Measurements from ENCODE around the gene MAGI2.

MAGI2 gene

DNA sequence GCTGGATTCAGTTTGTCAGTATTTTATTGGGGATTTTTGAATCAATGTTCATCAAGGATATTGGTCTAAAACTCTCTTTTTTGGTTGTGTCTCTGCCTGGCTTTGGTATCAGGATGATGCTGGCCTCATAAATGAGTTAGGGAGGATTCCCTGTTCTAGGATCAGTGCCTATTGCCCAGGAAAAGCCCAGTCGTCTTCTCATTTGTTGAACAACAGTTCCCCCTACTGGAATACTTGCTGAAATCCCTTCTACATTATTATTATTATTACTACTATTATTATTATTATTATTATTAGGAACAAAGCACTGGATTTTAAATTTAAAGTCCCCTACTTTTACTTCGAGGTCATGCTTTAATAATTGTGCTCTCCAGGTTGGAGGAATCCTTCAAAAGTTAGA is 528.9 kb downstream of the MAGI2 start:
- DNase-seq (ENCODE audit: low read depth in 2 of 2) = no peak

DNA sequence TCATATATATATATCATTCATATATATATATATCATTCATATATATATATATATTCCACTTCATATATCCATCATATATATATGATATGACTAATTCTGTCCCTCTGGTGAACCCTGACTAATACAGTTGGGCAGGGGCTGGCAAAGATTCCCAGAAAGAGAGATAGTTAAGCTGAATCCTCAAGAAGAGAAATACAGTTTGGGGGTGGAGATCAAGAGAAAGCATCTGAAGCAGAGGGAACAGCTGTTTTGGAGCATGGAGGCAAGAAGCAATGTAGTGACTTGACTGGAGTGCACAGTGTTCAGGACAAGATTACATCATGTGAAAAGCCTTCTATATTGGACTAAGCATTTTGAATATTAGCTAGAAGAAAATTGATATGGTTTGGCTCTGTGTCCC is 540.7 kb downstream of the MAGI2 start:
- no peak for DNase-seq (ENCODE audit: low read depth in 2 of 2)

DNA sequence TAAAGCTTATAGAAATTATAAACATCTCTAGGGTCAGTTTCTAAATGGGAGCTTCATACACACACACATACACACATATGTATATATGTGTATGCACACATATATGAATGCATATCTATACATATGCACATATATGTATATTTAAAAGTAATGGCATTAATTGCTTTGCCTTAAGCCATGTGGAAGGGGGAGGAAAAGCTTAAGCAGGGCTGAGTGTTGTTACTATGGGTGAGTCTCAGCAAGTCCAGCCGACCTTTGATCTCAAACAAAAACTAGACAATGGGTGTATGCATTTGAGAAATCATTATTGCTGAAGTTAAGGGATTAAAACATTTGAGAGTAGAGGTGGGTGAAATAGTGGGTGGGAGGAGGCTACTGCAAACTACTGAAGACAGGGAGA is 546.7 kb downstream of the MAGI2 start:
- DNase-seq (ENCODE audit: low read depth in 2 of 2) = no peak

DNA sequence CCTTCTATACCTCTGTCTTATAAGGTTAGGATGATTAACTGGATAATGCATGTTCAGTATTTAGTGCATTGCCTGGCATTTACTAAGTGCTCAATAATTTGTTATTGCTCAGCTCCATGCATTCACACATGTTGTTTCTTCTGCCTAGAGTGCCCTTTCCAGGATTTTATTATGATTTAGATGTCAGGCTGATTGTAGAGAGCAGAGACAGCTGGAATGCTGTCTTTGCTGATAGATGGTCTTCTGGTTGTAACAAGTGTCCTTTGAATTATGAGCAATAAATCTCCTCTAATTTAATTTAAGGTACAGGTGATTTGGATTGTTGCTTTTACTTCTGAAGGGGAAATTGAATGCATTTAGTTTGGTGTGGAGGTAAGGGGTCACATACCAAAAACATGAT is 548.0 kb downstream of the MAGI2 start:
- DNase-seq (ENCODE audit: low read depth in 2 of 2) = no peak

DNA sequence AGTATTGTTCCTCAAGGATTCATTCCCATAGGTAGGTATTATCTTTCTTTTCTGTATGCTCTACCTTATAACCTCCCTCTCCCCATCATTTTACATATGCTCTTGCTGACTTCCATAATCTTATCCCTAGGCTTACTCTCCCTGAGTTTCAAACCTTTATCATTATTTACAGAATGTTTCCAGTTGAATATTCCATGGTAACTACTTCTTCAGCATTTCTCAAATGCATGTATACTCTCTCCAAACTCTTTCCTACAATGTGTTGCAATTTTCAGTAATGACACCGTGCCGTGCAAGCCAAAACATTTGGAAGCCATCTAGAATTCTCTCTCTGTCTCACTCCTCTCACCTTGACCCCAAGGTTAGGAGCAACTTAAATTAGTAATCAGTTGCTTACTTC is 548.5 kb downstream of the MAGI2 start:
- DNase-seq (ENCODE audit: low read depth in 2 of 2) = no peak

DNA sequence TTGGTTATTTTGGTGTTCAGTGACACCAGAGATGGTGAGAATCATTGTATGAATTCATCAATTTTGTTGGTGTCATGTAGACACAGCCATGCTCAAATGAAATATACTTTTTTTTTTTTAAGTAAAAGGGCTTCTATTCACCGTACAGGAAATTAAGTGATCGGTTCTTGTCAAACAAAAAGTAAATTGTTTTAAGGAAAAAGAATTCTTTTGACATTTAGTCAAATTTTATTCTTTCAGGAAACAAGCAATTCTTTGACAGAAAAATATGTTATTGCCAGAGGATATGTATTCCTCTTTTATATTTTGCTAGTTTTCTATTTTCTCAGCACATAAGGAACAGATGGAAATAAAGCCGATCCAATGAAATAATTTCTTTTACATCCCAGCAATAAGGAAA is 551.9 kb downstream of the MAGI2 start:
- no peak for DNase-seq (ENCODE audit: low read depth in 2 of 2)

DNA sequence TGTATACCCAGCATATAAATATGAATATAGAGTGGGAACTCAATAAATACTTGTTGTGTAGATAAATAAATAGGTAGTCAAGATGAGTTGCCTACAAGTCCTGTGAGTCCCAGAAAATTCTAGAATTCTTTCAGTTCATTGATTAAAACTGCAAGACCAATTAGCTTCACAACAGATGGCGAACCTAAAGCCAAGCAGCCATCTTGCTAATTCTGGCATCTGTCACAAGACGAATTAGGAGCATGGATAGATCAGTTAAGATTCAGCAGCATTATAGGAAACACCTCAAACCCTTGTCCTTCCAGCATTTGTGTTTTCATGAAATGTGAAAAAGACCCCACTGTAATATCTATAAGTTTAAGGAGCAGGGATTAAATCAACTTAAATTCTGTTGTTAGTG is 552.7 kb downstream of the MAGI2 start:
- no peak for DNase-seq (ENCODE audit: low read depth in 2 of 2)

DNA sequence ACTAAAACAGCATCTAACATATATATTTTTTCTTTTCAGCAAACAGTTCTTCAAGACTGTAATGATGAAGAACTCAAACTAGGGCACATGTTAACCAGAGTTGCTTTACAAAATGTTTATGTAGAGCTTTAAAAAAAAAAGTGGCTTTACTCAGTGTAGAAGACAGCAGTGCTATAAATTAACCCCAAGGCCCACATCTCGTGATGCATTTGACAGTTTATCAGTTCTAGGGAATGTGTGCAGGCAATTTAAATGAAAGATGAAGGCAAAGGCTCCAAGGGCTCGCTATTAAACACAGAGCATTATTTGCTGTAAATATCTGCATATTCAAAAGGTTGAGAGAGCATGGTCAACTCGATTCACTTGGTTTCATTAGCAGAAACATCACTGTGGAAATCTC is 558.1 kb downstream of the MAGI2 start:
- no peak for DNase-seq (ENCODE audit: low read depth in 2 of 2)

DNA sequence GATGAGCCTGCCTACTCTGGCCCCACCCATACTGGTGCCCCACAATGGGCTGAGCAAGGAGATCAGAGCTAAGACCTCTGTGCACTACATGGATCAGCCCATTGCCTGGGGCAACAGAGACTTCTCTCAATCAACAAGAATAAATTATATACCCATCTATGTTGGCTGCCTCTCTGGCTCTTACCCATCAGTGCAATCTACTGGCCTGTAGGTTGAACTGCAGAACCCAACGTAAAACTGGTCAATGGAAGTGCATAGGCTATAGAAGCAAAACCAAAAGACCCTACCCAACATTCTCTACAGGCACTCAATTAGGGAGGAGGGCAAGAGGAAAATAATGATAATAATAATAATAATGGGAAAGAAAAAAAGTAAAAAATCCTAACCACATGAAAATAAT is 574.3 kb downstream of the MAGI2 start:
- no peak for DNase-seq (ENCODE audit: low read depth in 2 of 2)

DNA sequence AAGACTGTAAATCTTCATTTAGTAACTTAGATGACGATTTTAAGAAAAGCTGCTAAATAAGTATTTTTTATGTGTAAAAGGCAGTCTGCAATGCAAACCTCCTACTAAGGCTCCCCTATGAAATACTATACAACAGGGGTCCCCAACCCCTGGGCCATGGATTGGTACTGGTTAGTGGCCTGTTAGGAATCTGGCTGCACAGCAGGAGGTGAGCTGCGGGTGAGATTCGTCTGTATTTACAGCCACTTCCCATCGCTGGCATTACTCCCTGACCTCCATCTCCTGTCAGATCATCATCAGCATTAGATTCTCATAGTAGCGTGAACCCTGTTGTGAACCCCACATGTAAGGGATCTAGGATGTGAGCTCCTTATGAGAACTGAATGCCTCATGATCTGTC is 580.4 kb downstream of the MAGI2 start:
- DNase-seq (ENCODE audit: low read depth in 2 of 2) = no peak

DNA sequence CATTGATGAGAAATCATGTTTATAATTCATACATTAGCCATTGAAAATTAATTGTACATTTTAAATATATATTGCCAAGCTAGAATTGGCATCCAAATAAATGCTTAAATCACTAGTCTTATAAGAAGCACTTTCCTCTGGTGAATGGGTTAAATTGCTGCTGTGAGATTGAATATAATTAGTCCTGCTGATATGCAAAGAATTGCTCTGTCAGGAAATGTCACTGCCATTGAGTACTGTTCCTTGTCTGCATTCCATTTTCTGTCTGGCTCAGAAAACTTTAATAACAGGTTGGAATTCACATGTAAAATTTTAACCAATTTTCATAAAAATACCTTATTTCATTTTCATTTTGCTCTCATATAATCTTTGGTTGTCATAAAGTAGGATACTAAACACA is 589.1 kb downstream of the MAGI2 start:
- no peak for DNase-seq (ENCODE audit: low read depth in 2 of 2)

DNA sequence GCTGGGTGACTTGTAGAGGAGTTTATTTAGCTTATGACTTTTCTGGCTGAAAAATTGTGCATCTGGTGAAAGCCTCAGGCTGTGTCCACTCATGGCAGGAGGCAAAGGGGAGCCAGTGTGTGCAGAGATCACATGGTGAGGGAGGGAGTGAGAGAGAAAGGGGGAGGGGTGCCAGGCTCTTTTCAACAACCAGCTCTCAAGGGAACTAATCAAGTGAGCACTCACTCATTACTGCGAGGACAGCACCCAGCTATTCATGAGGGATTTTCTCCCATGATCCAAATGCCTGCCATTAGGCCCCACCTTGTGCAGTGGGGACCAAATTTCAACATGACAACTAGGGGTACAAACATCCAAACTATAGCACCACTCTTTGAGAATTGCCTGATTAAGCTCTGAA is 590.2 kb downstream of the MAGI2 start:
- DNase-seq (ENCODE audit: low read depth in 2 of 2) = no peak

DNA sequence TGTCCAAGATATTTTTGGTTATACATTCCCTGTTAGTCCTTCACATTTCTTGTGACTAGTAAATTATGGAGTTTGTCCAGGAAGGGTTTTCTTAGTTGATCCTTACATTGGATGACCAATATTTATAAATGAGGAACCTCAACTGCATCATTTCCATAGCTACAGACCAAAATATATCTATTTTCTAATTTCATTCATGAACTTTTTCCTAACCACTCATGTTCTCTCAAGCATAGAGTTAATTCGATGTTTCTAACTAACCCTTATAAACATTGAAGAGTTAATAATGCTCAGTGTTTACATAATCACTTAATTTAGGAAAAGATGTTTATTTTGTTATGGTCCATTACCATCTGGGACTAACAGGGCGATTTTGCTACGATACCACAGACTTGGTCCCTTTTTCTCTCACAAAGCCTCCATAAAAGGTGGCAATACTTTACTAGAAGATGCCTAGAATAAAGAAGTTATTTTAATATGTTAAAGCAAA is 591.0 kb downstream of the MAGI2 start:
- no peak for DNase-seq (ENCODE audit: low read depth in 2 of 2)

DNA sequence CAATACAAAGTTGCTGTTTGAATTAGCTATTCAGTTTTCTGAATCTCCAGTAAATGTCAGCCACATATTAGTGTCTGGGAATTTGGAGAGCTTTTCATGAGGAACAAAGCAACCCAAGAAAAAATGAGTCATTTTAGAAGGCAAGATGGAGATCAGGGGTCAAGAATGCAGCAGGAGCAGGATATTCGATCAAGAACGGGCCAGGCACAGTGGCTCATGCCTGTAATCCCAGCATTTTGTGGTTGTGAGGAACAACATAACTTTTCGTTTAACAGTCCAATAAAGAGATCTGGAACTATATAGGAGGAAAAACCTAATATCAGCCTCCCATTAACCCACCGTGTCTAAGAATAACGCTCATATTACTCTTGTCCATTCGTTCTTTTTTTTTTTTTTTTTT is 600.5 kb downstream of the MAGI2 start:
- no peak for DNase-seq (ENCODE audit: low read depth in 2 of 2)

DNA sequence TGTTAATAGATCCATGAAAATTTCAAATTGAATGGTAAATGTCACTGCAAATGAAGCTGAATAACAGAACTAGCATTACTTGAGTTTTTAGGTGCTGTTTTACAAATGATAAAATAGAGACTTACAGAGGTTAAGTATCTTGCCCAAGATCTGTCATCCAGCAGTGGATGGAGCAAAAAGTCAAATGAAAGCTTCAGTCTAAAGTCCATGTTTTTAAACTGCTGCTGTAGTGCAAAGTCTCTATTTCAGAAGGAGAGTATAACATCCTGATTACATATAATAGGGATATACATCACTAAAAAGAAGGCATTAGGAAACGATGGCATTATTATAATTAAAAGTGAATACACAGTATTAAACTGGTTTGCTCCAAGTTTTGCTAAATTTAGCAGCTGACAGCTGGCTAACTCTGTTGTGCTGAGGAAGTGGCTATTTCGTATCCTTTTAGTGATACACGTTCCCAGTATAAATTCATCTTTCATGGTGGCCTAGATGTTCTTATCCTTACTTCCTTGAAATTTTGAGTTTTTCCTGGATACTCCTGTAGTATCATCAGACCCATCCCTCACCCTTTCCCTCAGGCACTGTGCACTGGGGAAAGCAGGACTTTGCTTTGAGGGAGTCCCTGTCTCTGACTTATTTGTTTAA is 603.2 kb downstream of the MAGI2 start:
- DNase-seq (ENCODE audit: low read depth in 2 of 2) = no peak

DNA sequence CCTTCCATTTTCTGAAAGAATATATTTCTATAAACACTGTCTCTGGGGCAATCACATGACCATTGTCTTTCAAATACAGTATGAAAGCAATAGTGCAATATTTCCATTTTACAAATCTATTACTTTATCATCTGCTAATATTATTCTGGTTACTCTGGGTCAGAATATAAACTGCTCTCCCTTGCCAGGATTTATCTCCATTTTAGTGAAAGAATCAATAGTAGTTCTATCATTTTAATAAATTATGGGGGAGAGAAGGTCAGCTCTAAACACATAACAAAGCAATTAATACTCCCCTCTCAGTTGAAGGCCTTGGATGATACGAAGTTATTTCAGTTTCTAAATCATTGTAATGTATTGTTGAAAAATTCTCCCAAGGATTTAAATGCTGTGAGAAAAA is 608.3 kb downstream of the MAGI2 start:
- DNase-seq (ENCODE audit: low read depth in 2 of 2) = no peak

DNA sequence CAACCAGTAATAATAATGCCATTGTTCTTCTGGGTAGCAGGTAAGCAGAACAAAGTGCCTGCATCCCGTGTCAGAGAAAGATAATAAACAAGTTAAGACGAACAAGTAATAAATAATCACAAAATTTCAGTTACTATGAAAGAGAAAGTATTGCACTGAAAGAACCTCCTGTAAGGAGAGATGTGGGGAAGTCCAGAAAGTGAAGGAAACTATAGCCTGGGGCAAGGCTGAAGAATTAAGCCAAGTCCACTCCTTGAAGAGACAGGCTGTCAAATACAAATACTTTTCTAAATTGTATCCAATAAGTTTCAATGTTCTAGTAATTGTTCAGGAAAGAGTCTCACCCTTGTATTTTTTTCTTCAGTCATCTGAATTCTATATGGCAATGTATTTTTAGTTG is 611.4 kb downstream of the MAGI2 start:
- DNase-seq (ENCODE audit: low read depth in 2 of 2) = no peak

DNA sequence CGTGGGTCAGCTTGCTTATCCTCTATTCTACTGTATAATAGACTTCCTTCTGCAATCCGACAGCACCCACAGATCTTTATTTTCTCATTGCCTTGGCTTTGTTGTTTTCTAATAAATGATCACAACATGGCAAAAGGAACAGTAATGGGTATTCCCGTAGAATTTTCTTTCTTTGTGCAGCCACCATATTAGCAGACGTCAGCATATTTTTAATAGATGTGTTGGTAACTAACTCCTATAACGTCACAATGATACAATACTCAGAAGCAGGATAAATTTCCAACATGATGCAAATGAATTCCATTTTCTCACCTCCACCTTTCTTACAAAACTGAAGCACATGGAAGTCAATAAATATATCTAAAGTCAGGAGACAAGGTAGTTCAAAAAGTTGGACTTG is 617.6 kb downstream of the MAGI2 start:
- no peak for DNase-seq (ENCODE audit: low read depth in 2 of 2)

DNA sequence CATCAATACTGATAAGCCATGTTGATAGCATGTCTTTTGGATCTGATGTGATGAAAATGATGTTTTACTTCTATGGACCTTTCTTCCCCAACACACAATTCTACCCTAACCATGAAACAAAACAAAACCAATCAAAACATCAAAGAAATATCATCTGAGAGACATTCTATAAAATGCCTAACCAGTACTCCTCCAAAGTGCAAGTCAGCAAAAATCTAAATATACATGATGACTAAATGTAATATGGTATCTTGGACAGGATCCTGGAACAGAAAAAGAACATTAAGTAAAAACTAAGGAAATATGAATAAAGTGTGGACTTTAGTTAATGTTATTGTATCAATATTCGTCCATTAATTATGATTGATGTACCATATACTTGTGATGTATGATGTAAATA is 625.1 kb downstream of the MAGI2 start:
- no peak for DNase-seq (ENCODE audit: low read depth in 2 of 2)

DNA sequence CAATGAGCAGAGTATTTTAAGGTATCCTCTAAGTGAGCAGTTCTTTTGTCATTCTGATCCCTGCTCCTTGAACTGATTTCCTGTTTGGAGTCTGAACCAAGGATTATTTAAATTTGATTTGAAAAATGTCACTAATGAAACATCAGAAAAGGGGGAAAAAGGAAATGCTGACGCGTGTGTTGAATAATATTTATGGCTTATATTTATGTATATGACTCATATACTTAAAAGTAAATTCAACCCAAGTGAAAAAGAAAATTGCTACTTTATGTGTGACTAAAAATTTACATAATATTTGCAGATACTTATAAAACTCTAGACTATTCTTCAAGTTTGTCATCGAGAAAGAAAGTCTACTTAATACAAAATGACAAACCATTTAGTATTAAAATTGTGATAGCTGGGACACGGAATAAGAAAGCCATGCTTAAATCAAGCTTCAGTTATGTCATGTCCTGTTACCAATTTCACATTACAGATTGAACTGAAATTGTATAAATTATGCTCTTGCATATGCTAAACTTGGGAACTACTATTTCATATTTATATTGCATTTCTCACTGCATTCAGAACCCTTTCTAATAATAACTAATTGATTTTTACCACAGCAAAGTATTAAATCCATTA is 649.9 kb downstream of the MAGI2 start:
- DNase-seq (ENCODE audit: low read depth in 2 of 2) = no peak

DNA sequence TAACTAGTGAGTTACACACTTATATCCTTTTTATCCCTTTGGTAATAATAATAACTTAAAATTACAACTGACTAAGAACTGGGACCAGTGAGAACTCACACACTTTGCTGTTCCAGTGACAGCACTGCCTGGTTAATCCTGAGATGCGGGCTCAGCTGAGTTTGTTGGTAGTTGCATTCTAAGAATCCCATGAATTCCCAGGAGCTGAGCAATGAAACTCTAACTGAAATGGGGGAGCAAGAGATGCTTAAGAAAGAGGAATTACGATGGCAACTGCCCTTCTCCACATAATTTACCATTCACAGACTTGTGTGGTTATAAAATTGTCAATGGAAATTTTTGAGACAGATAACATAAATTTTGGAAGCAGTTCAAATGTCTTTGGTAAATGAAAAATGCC is 659.4 kb downstream of the MAGI2 start:
- no peak for DNase-seq (ENCODE audit: low read depth in 2 of 2)

DNA sequence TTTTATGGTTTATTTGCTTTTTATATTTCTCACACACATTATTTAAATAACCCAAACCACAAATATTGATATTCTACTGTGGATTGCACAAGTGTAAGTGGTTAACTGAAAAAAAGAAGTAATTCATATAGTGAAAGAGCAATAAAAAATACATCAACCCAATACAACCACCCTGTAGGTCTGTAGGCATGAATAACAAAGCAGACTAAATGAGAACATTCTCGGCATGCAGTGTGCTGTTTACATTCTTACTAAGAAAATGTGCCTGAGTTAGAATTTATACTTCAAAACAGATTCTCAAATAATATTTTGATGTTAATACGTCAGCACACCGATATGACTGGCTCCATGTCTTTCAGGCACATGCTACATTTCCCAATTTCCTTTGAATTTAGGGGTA is 660.8 kb downstream of the MAGI2 start:
- DNase-seq (ENCODE audit: low read depth in 2 of 2) = no peak

DNA sequence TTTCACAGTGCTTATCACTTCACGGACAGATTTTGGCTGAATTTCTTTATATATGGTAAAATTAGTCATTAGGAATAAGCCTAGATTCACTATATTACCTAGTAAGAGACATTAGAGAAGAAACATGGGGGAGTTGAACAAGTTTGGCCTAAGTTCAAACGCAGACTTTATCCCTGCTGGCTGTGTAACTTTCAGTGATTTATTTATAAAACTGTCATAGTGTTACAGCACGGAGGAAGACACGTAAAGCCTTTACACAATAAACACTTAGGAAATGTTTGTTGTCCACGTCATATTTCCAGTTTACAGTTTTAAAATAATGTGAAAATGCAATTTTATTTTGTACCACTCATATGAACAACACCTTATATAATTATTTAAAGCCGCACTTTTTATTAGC is 661.5 kb downstream of the MAGI2 start:
- no peak for DNase-seq (ENCODE audit: low read depth in 2 of 2)

DNA sequence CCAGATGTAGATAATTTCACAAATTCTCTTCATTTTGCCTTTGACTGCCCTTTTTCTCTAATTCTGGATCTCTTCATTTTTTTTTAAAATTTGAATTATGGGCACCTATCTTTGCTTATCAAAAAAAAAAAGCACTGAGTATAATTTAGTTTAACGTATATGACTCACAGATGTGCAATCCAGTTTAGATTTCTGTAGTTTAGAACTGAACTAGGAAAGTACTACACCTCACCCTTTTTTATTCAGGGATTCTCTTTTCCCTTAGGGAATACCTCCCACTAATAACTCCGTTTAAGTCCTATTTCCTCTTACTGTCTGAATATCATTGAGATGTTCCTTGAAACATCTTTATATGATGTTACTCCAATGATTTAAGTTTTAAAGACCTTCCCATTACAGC is 665.0 kb downstream of the MAGI2 start:
- no peak for DNase-seq (ENCODE audit: low read depth in 2 of 2)

Measured in stimulated activated CD8-positive, alpha-beta memory T cell treated with anti-CD3 and anti-CD28 coated beads, Interleukin-2, amount 100 ng/mL, for 48 hours (primary cell).